ENCODE data around the gene FAF1. TPM values are rescaled to one million over a fixed set of nuclear protein-coding genes. Genes with fewer than 3 reads are reported as not detected.
"Not testable (repeated sequence)": the region's sequence is repeated elsewhere in the genome, so short reads cannot be mapped to it uniquely, and the experiment has no call there.

Gene FAF1
- total RNA-seq, 1 donor from 2014 or later = 67.5 TPM

- intact Hi-C loops (cut with micrococcal nuclease) = loop anchor here (10.0 kb wide), 1 partner anchor 1668 kb away; the partner anchor contains the start of gene SHISAL2A
These were observed 6.9 kb upstream of the FAF1 start for GRCh38 chr1:50966991-50967390.

GRCh38 chr1:50964863-50965262, 4.8 kb upstream of the FAF1 start:
- intact Hi-C loops (cut with micrococcal nuclease) = loop anchor here (5.0 to 10.0 kb wide), 2 partner anchors 552 to 1670 kb away; partner anchors contain the start of genes EPS15 and SHISAL2A

- intact Hi-C loops (cut with micrococcal nuclease) = no loop called here
These were observed 659 bp downstream of the FAF1 start for GRCh38 chr1:50959303-50959912.

- intact Hi-C loops (cut with micrococcal nuclease) = no loop called here
These were observed 5.0 kb downstream of the FAF1 start for GRCh38 chr1:50955116-50955515.

- intact Hi-C loops (cut with micrococcal nuclease) = not testable (repeated sequence)
These were observed 7.5 kb downstream of the FAF1 start for GRCh38 chr1:50952566-50952965.

- intact Hi-C loops (cut with micrococcal nuclease) = no loop called here
These were observed 9.7 kb downstream of the FAF1 start for GRCh38 chr1:50950396-50950795.

- intact Hi-C loops (cut with micrococcal nuclease) = no loop called here
These were observed 10.6 kb downstream of the FAF1 start for GRCh38 chr1:50949286-50949982.

- intact Hi-C loops (cut with micrococcal nuclease) = no loop called here
These were observed 17.7 kb downstream of the FAF1 start for GRCh38 chr1:50942334-50942733.

GRCh38 chr1:50940291-50940690, 19.8 kb downstream of the FAF1 start:
- intact Hi-C loops (cut with micrococcal nuclease) = no loop called here

- intact Hi-C loops (cut with micrococcal nuclease) = no loop called here
These were observed 23.7 kb downstream of the FAF1 start for GRCh38 chr1:50936321-50936720.

GRCh38 chr1:50935276-50935675, 24.8 kb downstream of the FAF1 start:
- intact Hi-C loops (cut with micrococcal nuclease) = not testable (repeated sequence)

- intact Hi-C loops (cut with micrococcal nuclease) = loop anchor here (5.0 kb wide), 1 partner anchor 63 kb away; no protein-coding TSS in a partner anchor
These were observed 25.2 kb downstream of the FAF1 start for GRCh38 chr1:50934838-50935237.

- intact Hi-C loops (cut with micrococcal nuclease) = loop anchor here (5.0 kb wide), 1 partner anchor 61 kb away; no protein-coding TSS in a partner anchor
These were observed 26.3 kb downstream of the FAF1 start for GRCh38 chr1:50933770-50934169.

- intact Hi-C loops (cut with micrococcal nuclease) = loop anchor here (5.0 kb wide), 1 partner anchor 60 kb away; no protein-coding TSS in a partner anchor
These were observed 28.0 kb downstream of the FAF1 start for GRCh38 chr1:50932043-50932442.

- intact Hi-C loops (cut with micrococcal nuclease) = loop anchor here (5.0 kb wide), 1 partner anchor 59 kb away; no protein-coding TSS in a partner anchor
These were observed 28.9 kb downstream of the FAF1 start for GRCh38 chr1:50930965-50931737.

- intact Hi-C loops (cut with micrococcal nuclease) = loop anchor here (5.0 kb wide), 1 partner anchor 58 kb away; no protein-coding TSS in a partner anchor
These were observed 29.9 kb downstream of the FAF1 start for GRCh38 chr1:50930193-50930592.

GRCh38 chr1:50929376-50929958, 30.6 kb downstream of the FAF1 start:
- intact Hi-C loops (cut with micrococcal nuclease) = loop anchor here (1.0 kb wide), 5 partner anchors 31 to 260 kb away; partner anchors contain the start of gene FAF1

GRCh38 chr1:50923564-50923963, 36.5 kb downstream of the FAF1 start:
- intact Hi-C loops (cut with micrococcal nuclease) = no loop called here

- intact Hi-C loops (cut with micrococcal nuclease) = no loop called here
These were observed 39.0 kb downstream of the FAF1 start for GRCh38 chr1:50921029-50921428.

- intact Hi-C loops (cut with micrococcal nuclease) = no loop called here
These were observed 39.7 kb downstream of the FAF1 start for GRCh38 chr1:50920409-50920808.
